Measurements from ENCODE around the gene PCNP.

The PCNP gene

DNA sequence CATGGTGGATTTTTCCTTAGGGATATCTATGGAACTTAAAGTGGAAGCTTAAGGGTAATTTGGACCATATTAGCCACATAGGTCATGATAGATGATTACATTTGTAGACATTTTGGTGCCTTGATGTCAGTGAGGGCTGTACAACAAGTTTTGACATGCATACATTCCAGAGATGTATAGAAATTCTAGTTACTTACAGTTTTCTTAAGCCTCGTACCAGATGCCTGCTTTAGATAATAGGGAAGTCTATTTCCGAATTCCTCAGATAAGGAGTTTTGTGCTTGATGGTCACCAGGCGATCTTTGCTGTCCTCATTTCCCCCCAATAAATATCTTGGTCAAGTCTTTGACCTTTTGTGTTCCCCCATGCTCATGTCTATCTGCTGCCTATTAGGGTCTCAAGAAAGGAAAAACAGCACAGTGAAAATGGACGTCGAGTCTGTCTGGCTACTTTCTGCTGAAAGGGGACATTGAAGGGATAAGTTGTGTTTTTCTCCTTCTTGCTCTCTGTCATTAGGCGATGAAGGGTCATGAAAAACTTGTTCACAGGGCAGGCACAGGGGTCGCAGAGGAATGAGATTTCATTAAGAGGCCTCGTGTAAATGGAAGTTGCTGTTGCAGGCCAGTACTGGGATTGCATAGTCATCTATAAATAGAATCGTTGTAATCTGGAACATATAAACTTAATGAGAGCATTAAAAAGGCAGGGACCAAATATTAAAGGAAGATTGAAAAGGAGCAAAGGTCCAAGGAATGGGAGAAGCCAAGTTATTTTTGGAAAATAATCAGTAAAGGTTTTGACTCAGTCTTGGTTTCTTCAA is 41.0 kb upstream of the PCNP start:
- Histone ChIP-seq H3K27me3 (ENCODE audit: insufficient read depth, low read length, poor library complexity) (no peaks in the 10 kb centered on the region), H3K79me2 (ENCODE audit: insufficient read depth, low read length) (no peaks in the 10 kb centered on the region), H3K4me2 (ENCODE audit: insufficient read depth, low read length) (no peak overlapping the region), H4K20me1 (ENCODE audit: insufficient read depth, low read length) (no peaks in the 10 kb centered on the region), H2AFZ (ENCODE audit: low read depth, low read length) (no peak overlapping the region), H3K9ac (ENCODE audit: low read depth, low read length) (no peak overlapping the region), H3K4me3 (ENCODE audit: low read depth in 1 of 2, low read length in 2 of 2) (no peak overlapping the region), H3K4me1 (ENCODE audit: insufficient read depth, low read length) (no peaks in the 10 kb centered on the region), H3K27ac (ENCODE audit: low read length) (no peak overlapping the region), H3K9me3 (ENCODE audit: insufficient read depth, low read length, severe bottlenecking) (no peaks in the 10 kb centered on the region), H3K36me3 (ENCODE audit: insufficient read depth, low read length) (no peaks in the 10 kb centered on the region)
- ATAC-seq (ENCODE audit: insufficient read depth, low read depth) (no peak), DNase-seq (no peak)
- TF ChIP-seq EZH2 (IDR thresholded peaks at IDR 0.05; ENCODE audit: borderline replicate concordance, low read depth, low read length, severe bottlenecking) = no peak
- TF ChIP-seq, protein P1, sequence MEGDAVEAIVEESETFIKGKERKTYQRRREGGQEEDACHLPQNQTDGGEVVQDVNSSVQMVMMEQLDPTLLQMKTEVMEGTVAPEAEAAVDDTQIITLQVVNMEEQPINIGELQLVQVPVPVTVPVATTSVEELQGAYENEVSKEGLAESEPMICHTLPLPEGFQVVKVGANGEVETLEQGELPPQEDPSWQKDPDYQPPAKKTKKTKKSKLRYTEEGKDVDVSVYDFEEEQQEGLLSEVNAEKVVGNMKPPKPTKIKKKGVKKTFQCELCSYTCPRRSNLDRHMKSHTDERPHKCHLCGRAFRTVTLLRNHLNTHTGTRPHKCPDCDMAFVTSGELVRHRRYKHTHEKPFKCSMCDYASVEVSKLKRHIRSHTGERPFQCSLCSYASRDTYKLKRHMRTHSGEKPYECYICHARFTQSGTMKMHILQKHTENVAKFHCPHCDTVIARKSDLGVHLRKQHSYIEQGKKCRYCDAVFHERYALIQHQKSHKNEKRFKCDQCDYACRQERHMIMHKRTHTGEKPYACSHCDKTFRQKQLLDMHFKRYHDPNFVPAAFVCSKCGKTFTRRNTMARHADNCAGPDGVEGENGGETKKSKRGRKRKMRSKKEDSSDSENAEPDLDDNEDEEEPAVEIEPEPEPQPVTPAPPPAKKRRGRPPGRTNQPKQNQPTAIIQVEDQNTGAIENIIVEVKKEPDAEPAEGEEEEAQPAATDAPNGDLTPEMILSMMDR (IDR thresholded peaks at IDR 0.05; ENCODE audit: borderline replicate concordance, extremely low read depth, low read length, poor library complexity, severe bottlenecking) = no peak

DNA sequence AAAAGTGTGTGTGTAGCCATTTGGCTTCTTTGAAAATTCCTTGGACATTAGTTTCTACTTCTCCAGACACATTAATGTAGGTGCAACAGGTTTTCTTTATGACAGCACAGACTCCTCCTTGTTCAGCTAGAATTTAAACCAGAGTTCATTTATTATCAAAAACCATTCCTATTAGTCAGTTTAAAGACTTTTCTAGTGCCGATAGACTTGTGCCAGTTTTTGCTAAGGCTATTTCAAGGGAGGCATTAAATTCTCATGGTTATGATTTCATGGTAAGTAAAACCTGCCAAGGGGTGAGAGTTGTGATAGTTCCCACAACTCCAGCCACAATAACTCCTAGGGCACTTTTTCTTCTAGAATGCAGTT is 40.4 kb upstream of the PCNP start:
- no peaks in the 10 kb centered on the region for H3K27me3 ChIP-seq (ENCODE audit: insufficient read depth, low read length, poor library complexity)
- no peak overlapping the region for H3K4me2 ChIP-seq (ENCODE audit: insufficient read depth, low read length)
- no peak overlapping the region for H3K27ac ChIP-seq (ENCODE audit: low read length)
- H2AFZ ChIP-seq (ENCODE audit: low read depth, low read length) = no peak overlapping the region
- H3K79me2 ChIP-seq (ENCODE audit: insufficient read depth, low read length) = no peaks in the 10 kb centered on the region
- DNase-seq = no peak
- H3K4me1 ChIP-seq (ENCODE audit: insufficient read depth, low read length) = no peaks in the 10 kb centered on the region
- no peak for ATAC-seq (ENCODE audit: insufficient read depth, low read depth)
- no peak overlapping the region for H3K9ac ChIP-seq (ENCODE audit: low read depth, low read length)
- no peaks in the 10 kb centered on the region for H3K36me3 ChIP-seq (ENCODE audit: insufficient read depth, low read length)
- H3K9me3 ChIP-seq (ENCODE audit: insufficient read depth, low read length, severe bottlenecking) = no peaks in the 10 kb centered on the region
- H4K20me1 ChIP-seq (ENCODE audit: insufficient read depth, low read length) = no peaks in the 10 kb centered on the region
- TF ChIP-seq, protein P1 (IDR thresholded peaks at IDR 0.05; ENCODE audit: borderline replicate concordance, extremely low read depth, low read length, poor library complexity, severe bottlenecking) = no peak
- no peak for TF ChIP-seq EZH2 (IDR thresholded peaks at IDR 0.05; ENCODE audit: borderline replicate concordance, low read depth, low read length, severe bottlenecking)
- no peak overlapping the region for H3K4me3 ChIP-seq (ENCODE audit: low read depth in 1 of 2, low read length in 2 of 2)

DNA sequence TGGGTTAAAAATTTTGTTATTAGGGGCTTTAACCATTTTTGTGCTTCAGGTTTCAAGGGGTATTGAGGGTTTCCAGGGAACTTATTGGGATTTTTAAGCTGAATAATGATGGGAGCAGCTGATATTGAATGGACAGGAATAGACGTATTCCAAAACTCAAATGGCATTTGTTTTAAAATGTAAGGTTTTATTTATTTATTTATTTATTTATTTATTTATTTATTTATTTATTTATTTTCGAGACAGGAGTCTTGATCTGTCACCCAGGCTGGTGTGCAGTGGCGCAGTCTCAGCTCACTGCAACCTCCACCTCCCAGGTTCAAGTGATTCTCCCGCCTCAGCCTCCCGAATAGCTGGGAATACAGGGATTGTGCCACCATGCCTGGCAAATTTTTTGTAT is 38.8 kb upstream of the PCNP start:
- H3K27me3 ChIP-seq (ENCODE audit: insufficient read depth, low read length, poor library complexity) = no peaks in the 10 kb centered on the region
- no peaks in the 10 kb centered on the region for H3K4me1 ChIP-seq (ENCODE audit: insufficient read depth, low read length)
- no peak overlapping the region for H3K9ac ChIP-seq (ENCODE audit: low read depth, low read length)
- H3K4me2 ChIP-seq (ENCODE audit: insufficient read depth, low read length) = no peak overlapping the region
- H2AFZ ChIP-seq (ENCODE audit: low read depth, low read length) = no peak overlapping the region
- no peak for ATAC-seq (ENCODE audit: insufficient read depth, low read depth)
- no peak overlapping the region for H3K27ac ChIP-seq (ENCODE audit: low read length)
- no peak for DNase-seq
- TF ChIP-seq EZH2 (IDR thresholded peaks at IDR 0.05; ENCODE audit: borderline replicate concordance, low read depth, low read length, severe bottlenecking) = no peak
- TF ChIP-seq, protein P1 (IDR thresholded peaks at IDR 0.05; ENCODE audit: borderline replicate concordance, extremely low read depth, low read length, poor library complexity, severe bottlenecking) = no peak
- H3K36me3 ChIP-seq (ENCODE audit: insufficient read depth, low read length) = no peaks in the 10 kb centered on the region
- H4K20me1 ChIP-seq (ENCODE audit: insufficient read depth, low read length) = no peaks in the 10 kb centered on the region
- H3K4me3 ChIP-seq (ENCODE audit: low read depth in 1 of 2, low read length in 2 of 2) = no peak overlapping the region
- H3K9me3 ChIP-seq (ENCODE audit: insufficient read depth, low read length, severe bottlenecking) = no peaks in the 10 kb centered on the region
- no peaks in the 10 kb centered on the region for H3K79me2 ChIP-seq (ENCODE audit: insufficient read depth, low read length)

Data from DND-41 (cell line).